Lower leg skin (tissue), 3 donors: ENCODE data around the gene ZNF280C.

Experiments used
- CTCF ChIP-seq, 3 donors: fragments of 450-650 bp; IDR thresholded peaks; one replicate each; pipeline ENCODE4 v1.5.1; 2016; ENCODE audit warnings: antibody characterized with exemption in 3 of 3, mild to moderate bottlenecking in 3 of 3, moderate library complexity in 2 of 3
- POLR2A ChIP-seq, 2 donors: fragments of 450-650 bp; IDR thresholded peaks; one replicate each; pipeline ENCODE4 v1.6.1; 2016 to 2017; ENCODE audit warnings: antibody characterized with exemption in 2 of 2, mild to moderate bottlenecking in 1 of 2, moderate library complexity in 1 of 2

GRCh38 chrX:130264573-130264972 lies 4.1 kb downstream of the ZNF280C start:
- TF ChIP-seq CTCF (IDR thresholded peaks at IDR 0.05) = no peak
- no peak for TF ChIP-seq POLR2A (IDR thresholded peaks at IDR 0.05)
